ENCODE results near the gene FAM219B.
"Not testable (repeated sequence)": the region's sequence is repeated elsewhere in the genome, so short reads cannot be mapped to it uniquely, and the experiment has no call there.

- TF ChIP-seq, protein P1, sequence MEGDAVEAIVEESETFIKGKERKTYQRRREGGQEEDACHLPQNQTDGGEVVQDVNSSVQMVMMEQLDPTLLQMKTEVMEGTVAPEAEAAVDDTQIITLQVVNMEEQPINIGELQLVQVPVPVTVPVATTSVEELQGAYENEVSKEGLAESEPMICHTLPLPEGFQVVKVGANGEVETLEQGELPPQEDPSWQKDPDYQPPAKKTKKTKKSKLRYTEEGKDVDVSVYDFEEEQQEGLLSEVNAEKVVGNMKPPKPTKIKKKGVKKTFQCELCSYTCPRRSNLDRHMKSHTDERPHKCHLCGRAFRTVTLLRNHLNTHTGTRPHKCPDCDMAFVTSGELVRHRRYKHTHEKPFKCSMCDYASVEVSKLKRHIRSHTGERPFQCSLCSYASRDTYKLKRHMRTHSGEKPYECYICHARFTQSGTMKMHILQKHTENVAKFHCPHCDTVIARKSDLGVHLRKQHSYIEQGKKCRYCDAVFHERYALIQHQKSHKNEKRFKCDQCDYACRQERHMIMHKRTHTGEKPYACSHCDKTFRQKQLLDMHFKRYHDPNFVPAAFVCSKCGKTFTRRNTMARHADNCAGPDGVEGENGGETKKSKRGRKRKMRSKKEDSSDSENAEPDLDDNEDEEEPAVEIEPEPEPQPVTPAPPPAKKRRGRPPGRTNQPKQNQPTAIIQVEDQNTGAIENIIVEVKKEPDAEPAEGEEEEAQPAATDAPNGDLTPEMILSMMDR (IDR thresholded peaks at IDR 0.05; ENCODE audit: borderline replicate concordance, extremely low read depth, low read length, poor library complexity, severe bottlenecking): not testable (repeated sequence)
- not testable (repeated sequence) for TF ChIP-seq EZH2 (IDR thresholded peaks at IDR 0.05; ENCODE audit: borderline replicate concordance, low read depth, low read length, severe bottlenecking)
Observed at GRCh38 chr15:74887537-74888193, 19.0 kb downstream of the FAM219B start.
